ENCODE data around the gene THAP2.

The THAP2 gene

DNA sequence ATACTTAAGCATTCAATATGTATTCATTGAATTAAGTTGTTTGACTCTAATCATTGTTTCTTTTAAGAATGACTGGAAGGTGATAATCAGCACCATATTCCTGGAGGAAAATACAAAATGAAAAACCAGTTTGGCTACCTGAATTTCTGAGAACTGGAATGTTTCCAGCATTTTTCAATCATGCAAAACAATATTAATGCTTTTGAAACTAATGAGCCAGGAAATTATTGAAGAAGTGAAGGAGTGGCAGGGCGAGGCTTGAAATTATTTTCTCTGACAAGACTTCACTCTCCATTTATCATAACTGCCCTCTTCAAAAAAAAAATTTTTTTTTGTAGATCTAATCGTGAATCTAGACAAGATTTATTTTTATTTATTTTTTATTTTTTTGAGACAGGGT, 40.8 kb downstream of the THAP2 start:
- no peak for DNase-seq

DNA sequence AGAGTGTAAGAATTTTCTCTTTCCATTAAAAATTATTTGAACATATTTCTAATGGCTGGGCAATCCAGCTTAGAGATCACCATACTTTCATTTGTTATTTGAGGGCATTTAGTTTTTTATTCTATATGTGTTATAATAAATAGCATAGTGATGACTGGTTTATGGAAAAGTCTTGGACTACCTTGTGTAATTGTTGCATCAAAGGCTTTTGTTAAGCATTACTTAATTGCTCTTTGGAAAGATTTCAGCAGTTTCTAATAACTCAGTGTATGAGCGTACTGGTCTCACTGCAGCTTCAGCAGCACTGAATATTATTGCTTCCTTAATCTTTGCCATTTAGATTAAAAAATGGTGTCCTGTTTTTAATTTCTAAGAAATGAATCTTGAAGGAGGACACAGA, 44.6 kb downstream of the THAP2 start:
- no peak for DNase-seq

DNA sequence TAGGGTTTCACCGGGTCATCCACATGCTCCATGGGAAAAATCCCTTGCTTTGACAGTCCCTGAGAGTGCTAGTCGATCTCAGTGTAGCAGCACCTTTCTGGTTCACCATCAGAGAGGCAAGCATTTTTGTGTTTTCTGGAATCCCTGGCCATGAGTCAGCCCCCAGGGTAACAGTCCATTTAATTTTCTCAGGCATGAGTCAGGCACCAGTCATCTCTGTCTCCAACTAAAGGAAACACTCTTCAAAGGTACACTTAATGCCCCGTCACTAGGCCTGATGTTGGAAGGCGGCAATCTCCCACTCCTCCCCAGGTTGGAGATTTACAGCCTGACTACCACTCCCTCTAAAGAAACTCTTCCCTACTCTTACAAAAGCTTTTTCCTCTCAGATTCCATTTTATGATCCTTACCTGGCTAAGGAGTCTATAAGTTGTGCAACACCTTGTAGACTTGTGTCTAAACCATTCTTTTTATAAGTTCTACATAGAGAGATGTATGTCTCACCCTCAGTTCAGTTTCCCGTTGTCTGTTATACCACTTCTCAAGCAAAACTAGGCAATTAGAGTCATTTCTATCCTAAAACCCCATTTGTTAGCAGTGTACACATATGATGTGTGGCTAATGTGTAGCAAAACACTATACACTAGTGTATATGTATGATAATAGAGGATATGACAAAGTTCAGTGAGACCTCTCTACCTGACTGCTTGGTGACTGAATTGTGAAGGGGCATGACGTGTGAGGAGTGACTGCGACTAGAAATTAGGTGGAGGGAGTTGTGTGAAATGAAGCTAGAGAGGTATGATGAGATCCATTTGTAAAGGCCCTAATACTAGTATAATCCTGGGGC, 46.4 kb downstream of the THAP2 start:
- no peak for DNase-seq

DNA sequence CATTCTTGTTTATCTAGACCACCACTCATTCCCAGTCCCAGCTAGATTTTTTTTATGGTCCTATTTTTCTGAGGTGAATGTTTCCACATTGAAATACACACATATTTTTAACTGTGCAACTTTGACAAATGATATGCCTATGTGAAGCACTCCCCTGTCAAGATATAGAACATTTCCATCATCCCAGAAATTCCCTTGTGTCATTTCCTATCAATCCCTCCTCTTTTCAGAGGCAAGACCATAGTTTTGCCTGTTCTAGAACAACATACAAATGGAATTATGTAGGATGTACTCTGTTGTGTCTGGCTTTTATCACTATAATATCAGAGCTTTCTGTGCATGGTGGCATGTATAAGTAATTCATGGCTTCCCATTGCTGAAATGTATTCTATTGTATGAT, 54.5 kb downstream of the THAP2 start:
- no peak for DNase-seq

DNA sequence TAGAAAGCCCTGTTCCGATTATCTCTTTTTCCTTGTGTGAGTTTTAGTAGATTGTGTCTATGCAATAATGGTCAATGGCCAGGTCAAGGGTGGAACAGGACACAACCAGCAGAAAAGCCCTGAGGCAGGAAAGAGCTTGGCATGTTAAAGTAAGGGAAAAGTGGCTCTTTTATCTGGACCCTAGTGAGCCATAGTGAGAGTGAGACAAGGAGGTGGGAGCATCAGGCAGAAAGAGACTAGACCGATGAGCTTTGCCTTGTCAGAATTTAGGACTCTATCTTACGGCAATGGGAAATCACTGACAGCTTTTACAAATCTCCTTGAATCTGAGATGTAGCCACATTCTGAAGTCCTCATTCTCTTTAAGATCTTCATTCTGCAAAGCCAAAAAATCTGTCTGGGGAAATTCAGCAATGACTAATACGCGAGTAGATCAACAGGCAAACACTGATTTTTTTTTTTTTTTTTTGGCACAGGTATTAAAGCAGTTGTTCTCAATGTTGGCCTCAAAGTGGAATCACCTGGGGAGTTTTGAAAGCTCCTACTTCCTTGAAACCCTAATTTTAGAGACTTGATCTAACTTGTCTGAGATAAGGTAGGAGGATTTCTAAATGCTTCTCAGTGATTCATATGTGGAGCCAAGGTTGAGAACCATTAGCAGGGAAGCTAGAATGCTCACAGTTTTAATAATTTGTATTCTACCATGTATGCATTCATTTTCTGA, 55.7 kb downstream of the THAP2 start:
- DNase-seq: no peak

DNA sequence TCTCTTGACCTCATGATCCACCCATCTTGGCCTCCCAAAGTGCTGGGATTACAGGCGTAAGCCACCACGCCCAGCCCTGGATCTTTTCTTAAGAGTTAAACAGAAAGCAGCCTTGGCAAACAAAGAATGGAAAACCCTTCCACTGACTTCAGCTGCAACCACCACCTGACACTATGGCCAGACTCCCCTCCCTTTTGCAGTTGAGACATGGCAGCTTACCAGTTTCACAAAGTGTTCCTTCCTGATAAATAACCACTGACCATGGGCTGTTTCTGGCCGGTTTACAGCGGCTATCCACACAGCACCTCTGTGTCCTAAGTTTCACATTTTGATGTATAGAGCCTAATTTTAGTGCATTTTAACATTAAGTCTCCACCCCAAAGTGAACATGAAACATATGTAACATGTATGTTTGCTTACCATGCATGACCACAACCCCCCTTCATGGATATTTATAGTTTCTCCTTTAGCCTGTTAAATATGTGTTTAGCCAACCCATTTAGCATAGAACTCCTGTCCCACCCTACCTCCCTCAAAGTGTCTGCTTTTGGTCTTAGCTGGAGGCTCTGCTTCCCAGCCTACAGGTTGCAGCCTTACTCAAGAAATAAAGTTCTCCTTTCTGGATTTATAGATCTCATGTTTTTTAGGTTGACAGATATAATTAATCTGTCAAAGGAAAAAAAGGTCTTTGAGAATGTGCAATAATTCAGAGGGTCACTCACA, 57.8 kb downstream of the THAP2 start:
- DNase-seq: no peak

DNA sequence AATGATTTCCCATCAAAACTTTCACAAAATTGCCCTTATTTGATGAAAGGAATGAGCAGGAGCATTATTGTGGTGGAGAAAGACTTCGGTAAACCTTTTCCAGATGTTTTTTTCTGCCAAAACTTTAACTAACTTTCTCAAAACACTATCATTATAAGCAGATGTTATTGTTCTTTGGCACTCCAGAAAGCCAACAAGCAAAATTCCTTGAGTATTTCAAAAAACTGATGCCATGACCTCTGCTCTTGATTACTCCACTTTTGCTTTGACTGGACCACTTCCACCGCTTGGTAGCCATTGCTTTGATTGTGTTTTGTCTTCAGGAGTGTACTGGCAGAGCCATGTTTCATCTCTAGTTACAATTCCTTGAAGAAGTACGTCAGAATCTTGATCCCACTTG, 60.9 kb downstream of the THAP2 start:
- no peak for DNase-seq

DNA sequence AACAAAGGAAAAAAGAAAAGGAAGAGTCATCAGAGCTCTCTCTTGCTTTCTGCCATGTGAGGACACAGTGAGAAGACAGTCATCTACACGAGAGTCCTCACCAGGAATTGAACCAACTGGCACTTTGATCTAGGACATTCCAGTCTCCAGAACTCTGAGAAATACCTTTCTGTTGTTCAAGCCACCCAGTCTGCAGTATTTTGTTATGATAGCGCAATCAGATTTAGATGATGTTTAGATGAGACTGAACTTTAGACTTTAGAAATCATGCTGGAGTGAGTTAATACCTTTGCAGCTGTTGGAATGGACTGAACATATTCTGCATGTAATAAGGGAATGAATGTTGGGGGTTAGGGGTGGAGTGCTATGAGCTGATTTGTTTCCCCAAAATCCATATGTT, 62.4 kb downstream of the THAP2 start:
- no peak for DNase-seq

DNA sequence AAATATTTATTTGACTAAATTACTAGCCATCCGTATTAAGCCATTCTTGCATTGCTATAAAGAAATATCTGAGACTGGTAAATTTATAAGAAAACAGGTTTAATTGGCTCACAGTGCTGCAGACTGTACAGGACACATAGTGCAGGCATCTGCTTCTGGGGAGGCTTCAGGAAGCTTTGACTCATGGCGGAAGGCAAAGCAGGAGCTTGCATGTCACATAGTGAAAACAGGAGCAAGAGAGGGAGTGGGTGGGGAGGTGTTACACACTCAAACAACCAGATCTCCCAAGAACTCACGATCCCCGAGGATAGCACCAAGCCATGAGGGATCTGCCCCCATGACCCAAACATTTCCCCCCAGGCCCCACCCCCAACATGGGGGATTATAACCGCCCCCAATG, 63.9 kb downstream of the THAP2 start:
- DNase-seq: no peak

All from CD4-positive, alpha-beta T cell treated with Interleukin-4 for 4 hours (primary cell).